ENCODE data around the gene ARHGEF17.

DNA sequence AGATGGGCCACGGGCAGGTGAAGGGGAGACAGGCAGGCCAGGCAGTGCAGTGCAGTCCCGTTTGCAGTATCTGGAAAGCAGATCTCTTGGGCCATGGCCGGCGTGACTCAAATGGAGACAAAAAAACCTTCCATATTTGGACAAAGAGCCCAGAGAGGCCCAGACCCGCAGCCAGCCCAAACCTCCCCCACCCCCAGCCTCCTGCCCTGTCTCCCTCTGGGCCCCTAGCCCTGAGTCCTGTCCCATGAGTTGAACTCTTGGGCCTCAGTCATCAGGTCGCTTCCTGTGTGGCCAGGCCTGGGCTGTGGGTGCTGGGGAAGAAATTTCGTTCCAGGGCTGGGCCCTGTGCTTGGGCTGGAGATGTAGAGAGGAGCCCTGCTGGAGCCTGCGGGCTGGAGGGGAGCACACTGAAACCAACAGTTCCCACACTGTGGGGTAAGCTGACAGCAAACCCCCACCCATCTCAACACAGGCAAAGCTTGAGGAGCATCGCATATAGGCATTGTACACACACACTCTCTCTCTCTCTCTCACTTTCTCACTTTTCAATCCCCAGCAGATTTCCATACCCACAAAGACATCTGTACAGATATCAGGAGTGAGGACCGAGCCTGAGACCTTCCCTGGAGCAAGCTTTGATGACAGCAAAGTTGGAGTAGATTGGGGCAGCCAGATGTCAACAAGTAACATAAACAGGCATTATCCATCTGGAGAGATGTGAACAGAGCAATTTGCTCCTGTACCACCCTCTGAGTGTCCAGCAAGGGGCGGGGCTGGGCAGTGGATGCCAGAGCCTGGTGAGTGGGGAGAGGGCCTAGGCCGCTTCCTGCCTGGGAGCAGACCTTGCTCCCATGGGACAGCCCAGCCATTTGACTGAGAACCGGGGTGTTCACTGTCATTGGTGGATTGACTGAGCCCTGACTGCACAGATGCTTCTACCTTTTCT lies 17.2 kb downstream of the ARHGEF17 start:
- TF ChIP-seq ZNF274 (IDR thresholded peaks at IDR 0.05; ENCODE audit: low read depth, low read length) (no peak), SUZ12 (IDR thresholded peaks at IDR 0.05; ENCODE audit: extremely low read depth, insufficient read depth, insufficient read length) (no peak), YY1 (IDR thresholded peaks at IDR 0.05; ENCODE audit: insufficient read depth, insufficient read length) (no peak)
